Islet of Langerhans (tissue), 1 donor: Measurements from ENCODE around the gene NTM.

Source experiments
- FAIRE-seq: peaks from one replicate; lab custom pipeline; 2011; peaks lifted over from hg19 to GRCh38; lab: Jason Lieb, UNC

Gene NTM

DNA sequence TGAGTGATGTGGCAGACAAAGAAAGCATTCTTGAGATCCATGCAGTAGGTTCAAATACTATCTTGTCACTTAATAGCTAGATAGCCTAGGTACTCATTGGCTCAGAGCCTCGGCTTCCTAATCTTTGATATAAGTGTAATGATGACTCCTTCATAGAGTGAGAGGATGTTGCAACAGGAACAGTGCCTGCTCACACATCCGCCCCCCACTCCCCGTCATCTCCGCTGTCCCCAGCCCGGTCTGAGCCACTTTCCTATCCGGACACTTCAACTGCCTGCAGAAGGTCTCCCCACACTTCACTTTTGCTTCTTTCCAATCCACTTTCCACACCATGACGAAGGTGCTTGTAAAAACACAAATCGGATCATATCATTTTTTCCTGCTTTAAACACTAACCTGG, 128.8 kb downstream of the NTM start:
- FAIRE-seq: no peak

- no peak for FAIRE-seq
These were observed 132.6 kb downstream of the NTM start for GRCh38 chr11:131503017-131503416.

DNA sequence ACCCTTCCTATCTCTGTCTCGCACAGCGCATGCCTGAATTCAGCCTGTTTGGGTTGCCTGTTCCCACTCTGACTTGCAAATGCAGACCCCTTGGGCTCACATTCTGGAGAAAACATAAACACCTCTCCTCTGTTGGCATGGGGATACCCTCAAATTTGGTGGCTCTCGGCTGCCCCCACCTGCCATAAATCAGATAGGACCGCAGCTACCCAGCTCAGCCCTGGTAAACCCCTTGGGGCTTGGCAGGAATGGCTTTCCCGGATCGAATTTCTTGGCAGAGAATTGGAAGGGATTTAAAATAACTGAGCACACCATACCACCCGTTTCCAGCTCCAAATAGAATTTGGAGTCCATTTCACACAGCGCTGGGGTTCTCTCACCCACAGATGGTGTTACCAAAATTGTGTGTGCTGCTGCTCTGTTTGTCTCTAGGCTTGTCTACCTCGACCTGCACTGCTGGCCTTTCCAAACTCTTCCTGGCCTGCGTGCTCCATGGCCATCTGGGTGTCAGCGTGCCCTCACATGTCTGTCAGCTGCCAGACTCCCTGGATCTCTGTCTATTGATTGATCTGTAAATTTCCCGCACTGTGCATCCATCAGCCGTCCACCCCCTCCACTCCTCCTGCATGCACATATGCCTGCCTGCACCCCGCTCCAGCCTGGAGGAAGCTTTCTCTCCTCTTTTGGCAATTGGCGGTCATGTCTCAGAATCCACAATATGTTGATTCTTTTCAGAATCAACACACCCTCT, 134.0 kb downstream of the NTM start:
- no peak for FAIRE-seq

DNA sequence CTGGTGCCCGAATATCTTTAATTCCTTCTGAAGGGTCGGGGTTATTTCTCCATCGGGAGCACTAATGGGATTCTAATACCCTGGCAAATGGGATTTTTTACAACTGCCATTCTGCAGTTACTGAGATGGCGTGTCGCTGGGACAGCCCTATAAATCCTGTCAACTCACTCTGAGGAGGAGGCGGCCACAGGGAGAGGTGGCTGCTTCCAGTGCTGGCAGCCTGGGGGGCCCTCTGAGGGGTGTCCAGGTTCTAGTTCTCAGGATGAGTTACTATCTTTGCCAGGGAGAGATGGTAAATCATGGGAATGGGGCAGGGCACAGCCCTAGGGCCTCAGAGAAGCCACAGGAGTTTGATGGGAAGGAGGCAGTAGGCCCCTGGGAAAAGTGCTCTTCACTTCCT, 135.9 kb downstream of the NTM start:
- no peak for FAIRE-seq

GRCh38 chr11:131510662-131511061, 140.2 kb downstream of the NTM start:
- FAIRE-seq: no peak

- no peak for FAIRE-seq
These were observed 141.4 kb downstream of the NTM start for GRCh38 chr11:131511794-131512193.

- no peak for FAIRE-seq
These were observed 141.8 kb downstream of the NTM start for GRCh38 chr11:131512228-131512627.

- no peak for FAIRE-seq
These were observed 143.6 kb downstream of the NTM start for GRCh38 chr11:131514062-131514461.

DNA sequence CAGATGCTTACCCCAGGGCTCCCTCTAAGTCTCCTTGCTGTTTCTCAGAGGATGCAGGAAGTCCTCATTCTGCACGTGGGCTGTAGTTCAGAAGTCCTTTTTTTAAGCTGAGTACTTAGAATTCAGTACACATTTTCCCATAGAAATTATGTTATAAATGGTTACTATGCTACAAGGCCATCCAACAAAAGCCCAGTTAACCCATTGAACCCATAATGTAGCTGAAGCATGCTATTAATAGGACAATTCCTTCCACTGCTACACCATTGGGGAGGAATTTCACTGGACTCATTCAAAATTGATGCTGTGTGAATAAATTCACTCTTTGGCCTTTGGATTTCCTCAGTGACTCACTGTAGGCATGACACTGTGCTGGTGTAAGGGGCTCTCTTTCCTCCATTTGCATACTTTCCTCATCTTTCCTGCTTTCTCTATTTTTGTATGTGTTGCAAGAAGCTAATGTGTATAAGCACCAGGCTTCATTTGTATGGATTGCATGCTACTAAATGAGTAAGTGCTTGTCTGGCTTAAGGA, 148.0 kb downstream of the NTM start:
- no peak for FAIRE-seq

DNA sequence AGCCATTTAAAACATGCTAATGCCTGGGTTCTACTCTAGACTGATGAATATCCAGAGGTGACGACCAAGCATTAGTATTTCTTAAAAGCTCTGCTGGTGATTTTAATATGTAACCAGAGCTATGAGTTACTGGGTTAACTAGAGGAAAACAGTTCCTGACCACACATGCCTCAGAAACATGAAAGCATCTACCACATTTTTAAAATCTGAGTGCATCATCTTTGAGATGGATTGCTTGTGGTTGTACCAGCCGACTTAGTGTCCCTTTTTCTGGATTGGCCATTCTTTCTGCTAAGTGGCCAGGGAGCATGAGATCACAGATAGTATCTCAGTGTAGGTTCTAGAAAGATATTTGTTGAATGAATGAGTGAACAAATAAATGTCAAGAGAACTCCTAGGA, 152.4 kb downstream of the NTM start:
- no peak for FAIRE-seq

- FAIRE-seq: no peak
These were observed 160.0 kb downstream of the NTM start for GRCh38 chr11:131530407-131530806.

- no peak for FAIRE-seq
These were observed 162.7 kb downstream of the NTM start for GRCh38 chr11:131533149-131533548.

GRCh38 chr11:131533998-131534397, 163.6 kb downstream of the NTM start:
- FAIRE-seq: no peak

- FAIRE-seq: no peak
These were observed 164.2 kb downstream of the NTM start for GRCh38 chr11:131534611-131535010.

DNA sequence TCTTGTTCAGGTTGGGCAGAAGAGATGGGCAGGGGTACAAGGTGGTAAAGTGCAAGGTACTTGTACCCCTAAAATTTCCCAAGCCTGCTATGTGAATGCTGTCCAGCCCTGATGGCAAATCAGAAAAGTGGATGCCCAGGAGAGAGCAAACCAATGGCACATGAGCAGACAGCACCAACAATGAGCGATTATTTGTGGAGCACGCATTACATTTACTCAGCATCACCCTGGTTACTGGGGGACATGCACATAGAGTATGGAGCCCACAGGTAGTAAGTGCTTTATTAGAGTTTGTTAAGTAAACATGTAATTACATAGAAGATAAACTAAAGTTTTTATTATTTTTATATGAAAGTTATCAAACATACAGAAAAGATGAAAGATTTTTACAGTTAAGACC, 165.7 kb downstream of the NTM start:
- no peak for FAIRE-seq

DNA sequence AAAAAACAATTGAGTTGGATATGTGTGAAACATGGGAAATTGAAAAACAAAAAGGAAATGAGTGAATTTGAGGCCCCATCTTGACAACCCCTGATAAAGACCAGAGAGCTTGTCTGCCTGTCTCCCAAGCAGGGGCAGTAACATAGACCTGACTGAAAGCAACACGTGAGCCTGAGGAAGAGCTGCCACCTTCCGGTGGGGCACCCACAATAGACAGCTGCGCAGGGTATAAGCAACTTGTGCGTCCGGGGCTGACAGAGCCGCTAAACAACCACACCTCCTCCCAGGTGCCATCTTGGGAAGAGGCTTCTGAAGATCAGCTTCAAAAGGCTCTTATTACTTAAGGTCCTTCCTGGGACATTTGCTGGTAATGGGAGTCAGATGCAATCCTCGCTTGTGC, 166.8 kb downstream of the NTM start:
- FAIRE-seq: no peak

GRCh38 chr11:131537748-131538147, 167.3 kb downstream of the NTM start:
- FAIRE-seq: no peak

- FAIRE-seq: no peak
These were observed 167.9 kb downstream of the NTM start for GRCh38 chr11:131538322-131538721.

- FAIRE-seq: no peak
These were observed 170.3 kb downstream of the NTM start for GRCh38 chr11:131540676-131541075.

DNA sequence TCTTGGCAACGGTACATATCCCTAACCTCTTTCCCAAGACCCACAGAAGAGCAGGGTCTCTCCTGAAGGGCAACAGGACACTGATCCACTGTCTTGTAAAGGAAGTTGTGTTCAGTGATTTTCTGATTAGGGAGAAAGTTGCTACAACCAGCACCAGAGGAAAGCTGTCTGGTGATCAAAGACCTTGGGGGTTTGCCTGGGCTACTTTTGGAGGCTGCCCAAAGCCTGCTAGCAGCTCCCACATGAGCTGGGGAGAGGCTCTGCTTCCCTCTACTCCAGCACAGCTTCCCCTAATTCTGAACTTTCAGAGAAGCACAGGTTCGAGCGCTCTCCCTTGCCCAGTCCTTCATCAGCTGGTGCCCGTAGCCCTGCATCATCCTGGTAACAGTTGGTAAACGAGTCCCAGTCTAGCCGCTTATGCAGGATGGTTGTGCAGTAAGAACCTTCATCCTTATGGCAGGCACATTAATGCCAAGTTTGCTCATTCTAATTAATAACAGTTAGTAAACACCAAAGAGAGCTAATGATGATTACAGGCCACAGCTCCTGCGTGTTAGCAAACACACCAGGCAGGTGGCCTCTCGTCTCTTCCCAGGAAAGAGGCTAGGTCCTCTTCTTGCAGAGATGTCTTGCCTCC, 173.1 kb downstream of the NTM start:
- no peak for FAIRE-seq

DNA sequence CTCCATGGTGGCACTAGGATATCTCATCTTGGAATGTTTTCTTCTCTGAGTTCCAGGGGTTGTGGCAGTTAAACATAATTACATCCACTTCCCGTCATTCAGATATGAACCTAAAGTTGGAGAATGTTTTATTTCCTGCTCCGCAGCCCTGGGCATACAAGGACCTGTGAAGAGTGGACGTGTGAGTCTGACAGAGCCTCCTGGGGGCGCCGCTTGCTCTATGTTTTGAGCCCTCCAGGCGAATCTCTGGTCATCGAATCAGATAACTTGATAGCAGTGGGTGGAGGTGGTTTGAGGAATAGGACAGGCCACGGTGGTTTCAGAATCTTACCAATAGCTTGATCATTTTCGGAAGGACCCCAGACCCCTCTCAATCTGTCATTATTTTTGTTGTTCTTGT, 174.2 kb downstream of the NTM start:
- no peak for FAIRE-seq

DNA sequence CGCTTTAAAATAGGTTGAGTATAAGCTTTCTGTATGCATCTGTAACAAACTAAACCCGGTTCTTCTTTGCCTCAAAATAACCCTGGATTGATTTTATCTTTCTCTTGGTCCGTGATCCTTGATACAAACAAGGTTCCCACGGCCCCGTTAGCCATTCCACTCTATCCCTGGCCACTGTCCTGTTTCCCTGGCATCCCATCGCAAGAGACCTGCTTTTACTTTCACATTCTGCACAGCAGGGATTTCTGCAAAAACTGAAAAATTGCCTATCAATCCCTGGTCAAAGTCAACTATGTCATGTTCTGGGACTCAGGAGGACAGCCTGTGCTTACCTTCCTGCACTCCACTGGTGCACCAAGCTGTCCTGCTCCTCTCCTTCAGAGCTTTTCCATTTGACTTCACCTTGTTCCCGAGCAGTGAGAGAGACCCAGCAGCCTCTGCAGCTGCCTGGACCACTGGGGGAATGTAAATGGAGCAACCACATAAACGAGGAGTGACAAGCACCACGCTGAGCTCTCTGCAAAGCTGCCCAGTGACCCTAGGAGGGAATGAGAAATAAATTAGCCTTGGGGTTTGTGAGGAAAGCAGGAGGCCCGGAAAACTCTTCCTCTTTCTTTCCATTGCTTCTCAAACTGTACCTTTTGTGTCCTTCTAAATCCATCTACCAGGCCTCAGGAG, 175.9 kb downstream of the NTM start:
- FAIRE-seq: no peak

DNA sequence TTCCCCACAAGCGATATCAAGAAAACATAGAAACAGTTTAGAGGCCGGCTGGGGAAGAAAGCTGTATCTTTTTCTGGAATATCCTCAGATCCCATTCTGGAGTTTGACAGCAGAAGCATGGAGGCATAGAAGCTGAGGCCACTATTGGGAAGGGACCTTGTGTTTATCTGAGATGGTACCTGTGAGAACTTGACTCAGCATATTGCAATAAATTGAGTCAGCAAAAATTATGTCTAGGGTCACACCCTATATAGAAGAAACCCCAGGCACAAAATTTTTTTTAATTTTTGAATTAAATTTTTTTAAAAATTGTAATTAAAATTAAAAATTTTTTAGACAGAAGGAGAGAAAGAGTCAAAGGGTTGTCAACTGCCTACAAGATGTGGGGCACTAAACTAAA, 178.7 kb downstream of the NTM start:
- FAIRE-seq: no peak
